IMR-90 (cell line): ENCODE data around the gene GALNT8. TPM values are rescaled to one million over a fixed set of nuclear protein-coding genes. Genes with fewer than 3 reads are reported as not detected.

Experiments used
- ATAC-seq: fragments of 200-7000 bp; cut with Tn5 transposase; 2 replicates; pipeline ENCODE4 v1.9.1; 2020; ENCODE audit warnings: low read depth, mild to moderate bottlenecking, moderate library complexity
- BruUV-seq: library from RNA; stranded (reverse); fragments of 400-500 nt; replicated peaks from 2 replicates; lab custom pipeline; 2021; lab: Mats Ljungman, UMichigan
- CTCF ChIA-PET: fragments of 300-600 bp; formaldehyde crosslinking; extraction: SDS; loops from one replicate; lab custom pipeline; 2021; ENCODE audit warnings: antibody characterized with exemption; lab: Yijun Ruan, JAX
- POLR2A ChIA-PET: fragments of 300-600 bp; sonication (Branson Sonifier 250); formaldehyde crosslinking; loops from one replicate; lab custom pipeline; 2022; ENCODE audit warnings: antibody characterized with exemption; ENCODE audit not compliant: unreplicated experiment; lab: Charles Lee
- DNase-seq: peaks from one replicate; pipeline ENCODE4 v3.0.0; 2013
- H2AFZ ChIP-seq: replicated peaks from 2 replicates; pipeline ENCODE3; 2013; ENCODE audit warnings: low read length, mild to moderate bottlenecking; ENCODE audit not compliant: poor library complexity
- H2AK5ac ChIP-seq: 2 replicates; pipeline ENCODE4 v1.6.1; 2013; ENCODE audit warnings: low read depth, low read length, inconsistent platforms
- H2AK9ac ChIP-seq: replicated peaks from 2 replicates; pipeline ENCODE3; 2013; ENCODE audit warnings: mild to moderate bottlenecking, low read depth, low read length, moderate library complexity; ENCODE audit not compliant: poor library complexity
- H2BK120ac ChIP-seq: 2 replicates; pipeline ENCODE4 v1.6.1; 2013; ENCODE audit warnings: low read depth, low read length, inconsistent platforms
- H2BK15ac ChIP-seq: 3 replicates; pipeline ENCODE4 v1.6.1; 2013; ENCODE audit warnings: low read depth, low read length, inconsistent platforms
- H2BK20ac ChIP-seq: 2 replicates; pipeline ENCODE4 v1.6.1; 2013; ENCODE audit warnings: low read depth, mild to moderate bottlenecking, inconsistent platforms, low read length, moderate library complexity
- H2BK5ac ChIP-seq: 2 replicates; pipeline ENCODE4 v1.6.1; 2013; ENCODE audit warnings: mild to moderate bottlenecking, low read depth, low read length, inconsistent platforms; ENCODE audit not compliant: poor library complexity, severe bottlenecking
- H3K14ac ChIP-seq: replicated peaks from 2 replicates; pipeline ENCODE4 v1.6.1; 2013; ENCODE audit warnings: low read depth, low read length, inconsistent platforms
- H3K18ac ChIP-seq: 2 replicates; pipeline ENCODE4 v1.6.1; 2013; ENCODE audit warnings: low read depth, low read length, control low read depth
- H3K23ac ChIP-seq: 2 replicates; pipeline ENCODE4 v1.6.1; 2013; ENCODE audit warnings: low read depth, low read length, inconsistent platforms
- H3K27ac ChIP-seq: 2 replicates; pipeline ENCODE4 v1.5.1; 2013; ENCODE audit warnings: mild to moderate bottlenecking, control low read depth, low read length; ENCODE audit not compliant: insufficient read depth
- H3K27me3 ChIP-seq: 2 replicates; pipeline ENCODE4 v1.6.1; 2013; ENCODE audit warnings: low read length; ENCODE audit not compliant: control insufficient read depth, insufficient read depth
- H3K36me3 ChIP-seq: 2 replicates; pipeline ENCODE4 v1.6.1; 2013; ENCODE audit warnings: low read length, mixed read lengths; ENCODE audit not compliant: control insufficient read depth, insufficient read depth
- H3K4ac ChIP-seq: 2 replicates; pipeline ENCODE4 v1.6.1; 2013; ENCODE audit warnings: low read depth, low read length, inconsistent platforms
- H3K4me1 ChIP-seq: 2 replicates; pipeline ENCODE4 v1.6.1; 2013; ENCODE audit warnings: low read length, mixed read lengths; ENCODE audit not compliant: control insufficient read depth, insufficient read depth
- H3K4me2 ChIP-seq: 2 replicates; pipeline ENCODE4 v1.6.1; 2013; ENCODE audit warnings: low read depth, mild to moderate bottlenecking, control low read depth, low read length, moderate library complexity
- H3K4me3 ChIP-seq: 2 replicates; pipeline ENCODE4 v1.5.1; 2013; ENCODE audit warnings: low read depth, mild to moderate bottlenecking, control low read depth, low read length, moderate library complexity; ENCODE audit not compliant: insufficient read depth
- H3K56ac ChIP-seq: 2 replicates; pipeline ENCODE4 v1.6.1; 2013; ENCODE audit warnings: low read length, inconsistent platforms; ENCODE audit not compliant: insufficient read depth; ENCODE audit errors: extremely low read depth
- H3K79me1 ChIP-seq, 2 experiments: 2 replicates each; pipeline ENCODE4 v1.6.1; 2013; ENCODE audit warnings: low read length in 2 of 2, inconsistent platforms in 1 of 2, low read depth in 1 of 2
- H3K9ac ChIP-seq: 2 replicates; pipeline ENCODE4 v1.6.1; 2013; ENCODE audit warnings: low read depth, low read length, control low read depth
- H3K9me1 ChIP-seq: 2 replicates; pipeline ENCODE4 v1.6.1; 2013; ENCODE audit warnings: low read length, inconsistent platforms; ENCODE audit not compliant: insufficient read depth
- H3K9me3 ChIP-seq: 2 replicates; pipeline ENCODE4 v1.6.1; 2013; ENCODE audit warnings: low read length; ENCODE audit not compliant: control insufficient read depth, insufficient read depth
- H4K20me1 ChIP-seq: 2 replicates; pipeline ENCODE4 v1.6.1; 2013; ENCODE audit warnings: low read length, inconsistent platforms; ENCODE audit not compliant: insufficient read depth
- H4K5ac ChIP-seq: 2 replicates; pipeline ENCODE4 v1.6.1; 2013; ENCODE audit warnings: mild to moderate bottlenecking, low read depth, low read length, control low read depth
- H4K8ac ChIP-seq, 2 experiments: 2 replicates each; pipeline ENCODE4 v1.6.1; 2013; ENCODE audit warnings: low read depth in 2 of 2, low read length in 2 of 2, control low read depth in 1 of 2, inconsistent platforms in 1 of 2
- H4K91ac ChIP-seq: 2 replicates; pipeline ENCODE4 v1.6.1; 2013; ENCODE audit warnings: low read depth, low read length, inconsistent platforms; ENCODE audit not compliant: insufficient read depth
- BHLHE40 ChIP-seq: fragments of 150-350 bp; IDR thresholded peaks from 2 replicates; pipeline ENCODE4 v1.6.1; 2016; ENCODE audit warnings: mild to moderate bottlenecking, low read depth, low read length
- CEBPB ChIP-seq: IDR thresholded peaks from 2 replicates; pipeline ENCODE4 v1.6.1; 2012; ENCODE audit warnings: low read depth, low read length, improper control_type of control experiment
- CHD1 ChIP-seq: IDR thresholded peaks from 2 replicates; pipeline ENCODE4 v1.6.1; 2012; ENCODE audit warnings: low read depth, low read length, improper control_type of control experiment
- FOS ChIP-seq: fragments of 150-350 bp; IDR thresholded peaks from 2 replicates; pipeline ENCODE4 v1.6.1; 2016; ENCODE audit warnings: low read depth, low read length
- MAFK ChIP-seq: IDR thresholded peaks from 2 replicates; pipeline ENCODE4 v1.6.1; 2012; ENCODE audit warnings: low read depth, low read length, improper control_type of control experiment
- MAZ ChIP-seq: IDR thresholded peaks from 2 replicates; pipeline ENCODE4 v1.6.1; 2012; ENCODE audit warnings: low read depth, mild to moderate bottlenecking, low read length, improper control_type of control experiment, moderate library complexity, borderline replicate concordance
- MXI1 ChIP-seq: IDR thresholded peaks from 2 replicates; pipeline ENCODE4 v1.6.1; 2012; ENCODE audit warnings: low read depth, mild to moderate bottlenecking, low read length, moderate library complexity, borderline replicate concordance
- NFE2L2 ChIP-seq: fragments of 150-350 bp; IDR thresholded peaks from 2 replicates; pipeline ENCODE4 v1.6.1; 2016; ENCODE audit warnings: low read depth, mild to moderate bottlenecking, low read length
- POLR2A ChIP-seq: IDR thresholded peaks from 2 replicates; pipeline ENCODE4 v1.6.1; 2012; ENCODE audit warnings: mild to moderate bottlenecking, low read depth, low read length
- RAD21 ChIP-seq: IDR thresholded peaks from 2 replicates; pipeline ENCODE4 v1.6.1; 2012; ENCODE audit warnings: low read length, improper control_type of control experiment
- RCOR1 ChIP-seq: IDR thresholded peaks from 2 replicates; pipeline ENCODE4 v1.6.1; 2012; ENCODE audit warnings: mild to moderate bottlenecking, low read length, improper control_type of control experiment; ENCODE audit not compliant: insufficient replicate concordance
- RFX5 ChIP-seq: IDR thresholded peaks from 2 replicates; pipeline ENCODE4 v1.8.0; 2012; ENCODE audit warnings: low read depth, mild to moderate bottlenecking, low read length, moderate library complexity
- SMC3 ChIP-seq: fragments of 150-350 bp; IDR thresholded peaks from 2 replicates; pipeline ENCODE4 v1.6.1; 2016; ENCODE audit warnings: low read depth, mild to moderate bottlenecking, antibody characterized with exemption, low read length, moderate library complexity
- WGBS, 2 experiments: methylation state at CpG; one replicate each; pipeline versions ENCODE4 v1.1.5 to v1.1.7; 2013; ENCODE audit warnings: missing lambda C conversion rate in 2 of 2; ENCODE audit not compliant: insufficient read length in 1 of 2; ENCODE audit errors: extremely low coverage in 2 of 2; 5-methylcytosine and 5-hydroxymethylcytosine counted together
- dilution Hi-C: fragments of 300-500 bp; cut with HindIII; formaldehyde crosslinking; loops from one replicate; pipeline ENCODE4 v1.14.3; 2018; ENCODE audit warnings: low sequenced_read_pairs; ENCODE audit not compliant: unreplicated experiment
- in situ Hi-C: fragments of 300-500 bp; cut with MboI; formaldehyde crosslinking; loops from 3 replicates; pipeline ENCODE4 v1.14.3; 2019; ENCODE audit warnings: low sequenced_read_pairs, inconsistent platforms, mixed read lengths
- intact Hi-C: fragments of 100-400 bp; cut with micrococcal nuclease; formaldehyde crosslinking; loops from 2 replicates; pipeline ENCODE4 v1.10.0; 2022
- polyA plus RNA-seq, 3 experiments: library from polyadenylated mRNA; depleted of rRNA; stranded (reverse); fragments of >200 nt; gene quantifications; 2 replicates each; pipeline ENCODE4 v1.2.3, GENCODE V29; 2012; ENCODE audit warnings: low replicate concordance in 1 of 3
- total RNA-seq: library from RNA; depleted of rRNA; stranded (reverse); fragments of >200 nt; gene quantifications from 2 replicates; pipeline ENCODE4 v1.2.3, GENCODE V29; 2012
- TF ChIP-seq, protein P1 (sequence below): fragments of 150-350 bp; IDR thresholded peaks from 2 replicates; pipeline ENCODE4 v1.6.1; 2016; ENCODE audit warnings: low read depth, mild to moderate bottlenecking, low read length, moderate library complexity, borderline replicate concordance
- TF ChIP-seq, protein P2 (sequence below): conservative IDR thresholded peaks from 2 replicates; pipeline ENCODE4 v1.5.1; 2012; ENCODE audit warnings: mild to moderate bottlenecking, low read depth, low read length, improper control_type of control experiment
- TF ChIP-seq, protein P3 (sequence below): fragments of 150-350 bp; IDR thresholded peaks from 2 replicates; pipeline ENCODE4 v1.6.1; 2017; ENCODE audit warnings: mild to moderate bottlenecking, antibody characterized with exemption, low read length, low read depth

The GALNT8 gene
- total and polyA plus RNA-seq, 2 of the 4 experiments (the other 2 are of a cell fraction) = not detected

- Histone ChIP-seq H2BK120ac (no peak overlapping the region), H4K20me1 (no peaks in the 10 kb centered on the region), H2AFZ (no peak overlapping the region), H2BK15ac (no peak overlapping the region), H3K18ac (no peak overlapping the region), H3K4ac (no peak overlapping the region), H2AK9ac (no peak overlapping the region), H3K9me1 (no peaks in the 10 kb centered on the region), H3K36me3 (no peaks in the 10 kb centered on the region), H4K5ac (no peak overlapping the region), H3K56ac (no peak overlapping the region), H3K27me3 (peaks cover 3% of the 10 kb centered on the region), H2AK5ac (no peak overlapping the region), H2BK20ac (no peak overlapping the region), H3K9ac (no peak overlapping the region), H3K79me1 (no peaks in the 10 kb centered on the region), H3K9me3 (no peaks in the 10 kb centered on the region), H3K4me1 (no peaks in the 10 kb centered on the region), H3K23ac (no peak overlapping the region), H3K4me3 (no peak overlapping the region), H2BK5ac (no peak overlapping the region), H3K27ac (no peak overlapping the region), H4K91ac (no peak overlapping the region), H3K4me2 (no peak overlapping the region), H3K14ac (no peak overlapping the region), H4K8ac (no peak overlapping the region)
- dilution Hi-C loops (no loop called here), in situ Hi-C loops (no loop called here), intact Hi-C loops (no loop called here)
- no TSS peak for BruUV-seq
- ATAC-seq (no peak), DNase-seq (no peak)
- POLR2A ChIA-PET = no interaction called here
- CTCF ChIA-PET = no interaction called here
- WGBS, 2 experiments = 75% methylated on average over 2 of the region's 3 CpGs; no CpG with 5 or more reads in 1 of the 2 experiments
- TF ChIP-seq RCOR1 (no peak), CEBPB (no peak), MAFK (no peak), RAD21 (no peak), SMC3 (no peak), CHD1 (no peak), MXI1 (no peak), MAZ (no peak), BHLHE40 (no peak), FOS (no peak), NFE2L2 (no peak), RFX5 (no peak), POLR2A (no peak)
- TF ChIP-seq, protein P1, sequence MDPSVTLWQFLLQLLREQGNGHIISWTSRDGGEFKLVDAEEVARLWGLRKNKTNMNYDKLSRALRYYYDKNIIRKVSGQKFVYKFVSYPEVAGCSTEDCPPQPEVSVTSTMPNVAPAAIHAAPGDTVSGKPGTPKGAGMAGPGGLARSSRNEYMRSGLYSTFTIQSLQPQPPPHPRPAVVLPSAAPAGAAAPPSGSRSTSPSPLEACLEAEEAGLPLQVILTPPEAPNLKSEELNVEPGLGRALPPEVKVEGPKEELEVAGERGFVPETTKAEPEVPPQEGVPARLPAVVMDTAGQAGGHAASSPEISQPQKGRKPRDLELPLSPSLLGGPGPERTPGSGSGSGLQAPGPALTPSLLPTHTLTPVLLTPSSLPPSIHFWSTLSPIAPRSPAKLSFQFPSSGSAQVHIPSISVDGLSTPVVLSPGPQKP = no peak
- TF ChIP-seq, protein P2, sequence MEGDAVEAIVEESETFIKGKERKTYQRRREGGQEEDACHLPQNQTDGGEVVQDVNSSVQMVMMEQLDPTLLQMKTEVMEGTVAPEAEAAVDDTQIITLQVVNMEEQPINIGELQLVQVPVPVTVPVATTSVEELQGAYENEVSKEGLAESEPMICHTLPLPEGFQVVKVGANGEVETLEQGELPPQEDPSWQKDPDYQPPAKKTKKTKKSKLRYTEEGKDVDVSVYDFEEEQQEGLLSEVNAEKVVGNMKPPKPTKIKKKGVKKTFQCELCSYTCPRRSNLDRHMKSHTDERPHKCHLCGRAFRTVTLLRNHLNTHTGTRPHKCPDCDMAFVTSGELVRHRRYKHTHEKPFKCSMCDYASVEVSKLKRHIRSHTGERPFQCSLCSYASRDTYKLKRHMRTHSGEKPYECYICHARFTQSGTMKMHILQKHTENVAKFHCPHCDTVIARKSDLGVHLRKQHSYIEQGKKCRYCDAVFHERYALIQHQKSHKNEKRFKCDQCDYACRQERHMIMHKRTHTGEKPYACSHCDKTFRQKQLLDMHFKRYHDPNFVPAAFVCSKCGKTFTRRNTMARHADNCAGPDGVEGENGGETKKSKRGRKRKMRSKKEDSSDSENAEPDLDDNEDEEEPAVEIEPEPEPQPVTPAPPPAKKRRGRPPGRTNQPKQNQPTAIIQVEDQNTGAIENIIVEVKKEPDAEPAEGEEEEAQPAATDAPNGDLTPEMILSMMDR = no peak
- TF ChIP-seq, protein P3, sequence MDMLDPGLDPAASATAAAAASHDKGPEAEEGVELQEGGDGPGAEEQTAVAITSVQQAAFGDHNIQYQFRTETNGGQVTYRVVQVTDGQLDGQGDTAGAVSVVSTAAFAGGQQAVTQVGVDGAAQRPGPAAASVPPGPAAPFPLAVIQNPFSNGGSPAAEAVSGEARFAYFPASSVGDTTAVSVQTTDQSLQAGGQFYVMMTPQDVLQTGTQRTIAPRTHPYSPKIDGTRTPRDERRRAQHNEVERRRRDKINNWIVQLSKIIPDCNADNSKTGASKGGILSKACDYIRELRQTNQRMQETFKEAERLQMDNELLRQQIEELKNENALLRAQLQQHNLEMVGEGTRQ = no peak
Measured at GRCh38 chr12:4794491-4794890, 74.3 kb downstream of the GALNT8 start.
